8988T (cell line): ENCODE results near the gene SH3RF1.
"Not testable (repeated sequence)": the region's sequence is repeated elsewhere in the genome, so short reads cannot be mapped to it uniquely, and the experiment has no call there.

Experiments used
- DNase-seq: peaks from one replicate; pipeline ENCODE4 v3.0.0; 2011

Gene SH3RF1

DNA sequence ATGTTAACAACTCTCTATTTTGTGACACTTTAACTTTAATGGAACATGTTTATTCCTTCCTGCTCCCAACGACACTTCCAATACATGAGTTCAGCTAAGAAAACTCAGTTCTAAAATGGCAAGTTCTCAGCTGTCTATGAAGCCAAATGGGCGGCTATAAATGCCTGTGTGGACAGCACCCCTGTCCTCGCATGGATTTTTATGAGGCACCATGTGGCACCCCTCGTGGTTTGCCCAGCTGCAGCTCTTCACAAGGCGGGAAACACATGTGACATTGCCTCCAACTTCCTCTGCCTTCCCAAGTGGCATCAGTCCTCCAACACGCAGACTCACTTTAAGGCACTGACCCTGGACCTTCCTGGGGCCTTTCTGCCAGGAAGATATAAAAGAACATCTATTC lies 48.0 kb downstream of the SH3RF1 start:
- DNase-seq, result no peak

- DNase-seq, result no peak
Measured at GRCh38 chr4:169221662-169222061, 49.1 kb downstream of the SH3RF1 start.

DNA sequence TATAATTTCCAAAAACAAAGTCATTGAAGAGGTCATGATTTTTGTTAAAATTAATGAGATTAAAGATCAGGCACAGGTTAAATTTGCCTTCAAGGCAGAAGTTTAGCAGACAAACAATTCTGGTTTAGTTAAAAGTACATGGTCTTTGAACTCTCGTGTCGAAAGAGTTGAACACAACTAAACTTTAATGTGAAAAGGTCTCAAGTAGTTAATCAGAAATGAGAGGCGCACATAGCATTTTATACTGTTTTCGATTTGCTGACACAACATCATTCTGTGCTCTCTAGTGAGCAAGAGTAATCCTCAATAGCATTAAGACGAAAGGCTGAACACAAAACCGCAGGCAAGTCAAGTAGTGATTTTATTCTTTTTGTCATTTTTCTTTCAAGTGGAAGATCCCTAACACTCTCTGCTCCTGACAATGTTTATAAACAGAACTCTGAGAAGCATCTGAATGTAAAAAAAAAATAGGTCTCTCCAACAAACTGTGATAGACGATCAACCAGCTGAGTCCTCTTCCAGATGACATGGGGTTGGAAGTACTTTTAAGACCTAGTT lies 49.8 kb downstream of the SH3RF1 start:
- no peak for DNase-seq

GRCh38 chr4:169220447-169220846 lies 50.3 kb downstream of the SH3RF1 start:
- no peak for DNase-seq

GRCh38 chr4:169219440-169219839 lies 51.3 kb downstream of the SH3RF1 start:
- DNase-seq, result no peak

GRCh38 chr4:169215656-169216055 lies 55.1 kb downstream of the SH3RF1 start:
- no peak for DNase-seq

GRCh38 chr4:169212981-169213380 lies 57.8 kb downstream of the SH3RF1 start:
- no peak for DNase-seq

- DNase-seq, result no peak
Measured at GRCh38 chr4:169210504-169211118, 60.1 kb downstream of the SH3RF1 start.

- DNase-seq, result no peak
Measured at GRCh38 chr4:169209388-169209883, 61.3 kb downstream of the SH3RF1 start.

- DNase-seq, result no peak
Measured at GRCh38 chr4:169208516-169208915, 62.2 kb downstream of the SH3RF1 start.

GRCh38 chr4:169208090-169208455 lies 62.7 kb downstream of the SH3RF1 start:
- no peak for DNase-seq

- no peak for DNase-seq
Measured at GRCh38 chr4:169207436-169208089, 63.2 kb downstream of the SH3RF1 start.

- no peak for DNase-seq
Measured at GRCh38 chr4:169205744-169206080, 65.0 kb downstream of the SH3RF1 start.

GRCh38 chr4:169205075-169205743 lies 65.5 kb downstream of the SH3RF1 start:
- no peak for DNase-seq

GRCh38 chr4:169203891-169204290 lies 66.9 kb downstream of the SH3RF1 start:
- no peak for DNase-seq

- not testable (repeated sequence) for DNase-seq
Measured at GRCh38 chr4:169203278-169203677, 67.5 kb downstream of the SH3RF1 start.

GRCh38 chr4:169202878-169203277 lies 67.9 kb downstream of the SH3RF1 start:
- no peak for DNase-seq

GRCh38 chr4:169202145-169202699 lies 68.5 kb downstream of the SH3RF1 start:
- DNase-seq, result no peak

DNA sequence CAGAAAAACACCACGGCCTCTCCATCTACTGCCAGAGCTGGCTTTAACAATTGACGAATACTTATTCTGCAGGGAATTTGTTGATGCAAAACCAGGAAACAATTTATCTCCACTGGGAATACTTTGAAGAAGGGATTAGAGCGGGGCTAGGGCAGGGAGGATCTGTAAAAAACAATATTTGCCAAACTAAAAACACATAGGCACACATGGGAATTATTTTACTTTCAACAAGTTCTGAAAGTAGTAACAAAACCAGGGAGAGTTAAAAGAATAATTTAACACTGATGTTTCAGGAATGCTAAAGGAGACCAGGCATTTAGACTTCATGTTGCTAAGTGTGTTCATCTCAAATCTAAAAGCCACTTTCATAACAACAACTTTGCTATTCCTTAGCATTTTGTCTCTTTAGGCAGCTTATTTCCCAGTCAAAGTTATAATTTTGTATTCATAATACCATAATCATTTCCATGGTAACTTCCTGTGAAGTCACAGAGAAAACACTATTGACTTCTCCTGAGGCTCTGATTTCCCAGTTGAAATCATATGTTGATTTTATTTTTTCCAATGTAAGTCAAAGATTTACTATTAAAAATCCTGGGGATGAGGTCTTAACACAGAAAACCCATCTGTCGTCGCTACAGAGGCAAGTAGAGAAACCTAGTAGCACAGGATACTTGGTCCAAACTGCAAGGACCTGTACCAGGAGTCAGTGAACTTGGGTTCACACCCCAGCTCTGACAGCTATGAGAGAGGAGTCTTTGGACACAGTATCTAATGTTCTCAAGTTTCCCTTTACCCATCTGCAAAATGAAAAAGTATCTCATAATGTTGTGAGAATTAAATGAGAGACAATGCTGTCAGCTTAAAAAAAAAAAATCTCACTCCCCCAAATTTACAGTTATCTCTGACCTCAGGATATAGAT lies 69.3 kb downstream of the SH3RF1 start:
- no peak for DNase-seq

- DNase-seq, result no peak
Measured at GRCh38 chr4:169200361-169201030, 70.3 kb downstream of the SH3RF1 start.

DNA sequence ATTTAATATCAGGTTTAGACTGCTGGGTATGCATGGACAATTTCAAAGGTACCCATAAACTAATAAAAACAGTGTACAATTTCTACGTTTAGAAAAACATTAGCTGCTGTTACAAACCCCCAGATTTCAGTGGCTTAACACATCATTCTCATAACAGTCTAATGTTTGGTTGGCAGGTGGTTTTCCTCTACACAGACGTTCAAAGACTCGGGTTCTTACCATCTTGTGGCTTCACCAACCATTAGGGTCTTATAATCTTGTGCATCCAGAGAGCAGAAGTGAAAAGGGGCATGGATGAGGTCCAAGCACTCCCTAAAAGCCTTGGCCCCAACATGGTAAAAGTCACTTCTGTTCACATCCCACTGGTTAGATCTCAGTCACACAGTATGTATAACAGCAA lies 71.6 kb downstream of the SH3RF1 start:
- no peak for DNase-seq

DNA sequence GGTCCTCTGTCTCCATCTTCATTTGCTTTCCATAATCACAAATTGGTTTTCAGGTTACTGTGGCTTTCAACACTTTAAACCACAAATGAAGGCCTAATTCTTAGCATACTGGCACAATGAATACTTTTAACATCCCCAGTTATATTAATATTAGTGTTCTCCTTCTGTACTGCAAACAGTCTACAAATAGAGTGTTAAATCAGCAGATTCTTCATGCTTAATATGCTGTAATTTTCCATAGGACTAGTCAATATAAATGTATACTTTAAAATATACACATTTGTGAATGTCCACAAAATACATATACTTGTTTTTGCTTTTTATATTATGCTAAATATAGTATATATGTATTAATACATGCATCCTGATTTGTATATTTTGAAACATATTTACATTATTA lies 72.6 kb downstream of the SH3RF1 start:
- DNase-seq, result no peak
